ENCODE measurements around the gene ALG9. TPM values are rescaled to one million over a fixed set of nuclear protein-coding genes. Genes with fewer than 3 reads are reported as not detected.

Gene ALG9
- total RNA-seq, 1 donor from 2014 or later, result 44.4 TPM

DNA sequence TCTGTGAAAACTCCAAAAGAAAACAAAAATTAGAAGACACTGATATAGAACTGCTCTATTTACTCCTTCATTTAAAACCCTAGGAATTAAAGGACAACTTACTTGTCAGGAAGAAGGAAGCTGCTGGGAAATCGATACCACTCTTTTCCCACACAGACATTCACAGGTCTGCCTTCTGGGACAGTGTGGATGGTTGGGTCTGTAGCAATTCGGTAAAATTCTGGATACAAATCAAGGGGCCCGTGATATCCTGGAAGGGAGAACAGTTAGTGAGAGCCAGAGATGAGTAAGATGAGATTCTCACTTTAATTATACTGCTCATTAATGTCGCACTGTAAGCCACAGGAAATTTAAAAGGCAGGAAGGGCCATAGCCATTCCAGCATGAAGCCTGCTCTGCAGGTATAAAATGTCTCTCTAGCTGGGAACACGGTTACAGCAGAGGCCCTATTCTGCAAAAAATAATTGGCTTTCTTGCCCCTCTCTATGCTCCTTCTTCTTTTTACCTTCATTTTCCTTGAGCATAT lies 34.0 kb downstream of the ALG9 start:
- H3K36me3 ChIP-seq (ENCODE audit: control insufficient read depth in 3 of 3, insufficient read depth in 3 of 3, low read length in 3 of 3), result peaks cover 0 to 13% (median 0%) of the 10 kb centered on the region in 3 donors
- peak overlapping the region; percentile 59 for H3K27ac ChIP-seq (ENCODE audit: low read depth, low read length)
- peaks cover 18 to 24% (median 18%) of the 10 kb centered on the region in 3 donors for H3K4me1 ChIP-seq (ENCODE audit: control insufficient read depth in 3 of 3, insufficient read depth in 3 of 3, low read length in 3 of 3)
- H3K9me3 ChIP-seq (ENCODE audit: control insufficient read depth in 3 of 3, low read length in 3 of 3), result no peaks in the 10 kb centered on the region
- no peak overlapping the region for H3K9ac ChIP-seq (ENCODE audit: low read depth in 1 of 3, low read length in 3 of 3)
- no peaks in the 10 kb centered on the region for H3K27me3 ChIP-seq (ENCODE audit: control insufficient read depth in 3 of 3, insufficient read depth in 3 of 3, low read length in 3 of 3)
- no peak overlapping the region for H3K4me3 ChIP-seq (ENCODE audit: low read length in 3 of 3)

DNA sequence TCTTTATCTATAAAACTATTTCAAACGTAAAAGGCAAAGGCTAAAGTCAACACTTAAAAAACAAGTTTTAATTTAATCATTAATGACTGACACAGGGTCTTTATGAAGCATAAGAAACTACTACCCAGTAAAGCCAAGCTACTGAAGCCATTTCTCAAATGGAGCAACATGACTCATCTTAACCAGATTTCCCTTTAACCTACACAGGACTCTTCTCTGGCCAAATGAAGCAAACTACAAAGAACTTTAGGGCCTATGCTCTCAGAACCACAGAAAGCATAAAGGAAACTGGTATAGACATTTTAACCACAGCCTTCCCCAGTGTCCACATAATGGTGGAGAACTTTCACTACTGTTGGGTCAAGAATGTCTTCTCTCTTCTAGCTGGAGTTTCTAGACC lies 34.7 kb downstream of the ALG9 start:
- Histone ChIP-seq H3K27me3 (ENCODE audit: control insufficient read depth in 3 of 3, insufficient read depth in 3 of 3, low read length in 3 of 3) (no peaks in the 10 kb centered on the region), H3K4me3 (ENCODE audit: low read length in 3 of 3) (no peak overlapping the region), H3K4me1 (ENCODE audit: control insufficient read depth in 3 of 3, insufficient read depth in 3 of 3, low read length in 3 of 3) (peaks cover 18 to 24% (median 18%) of the 10 kb centered on the region in 3 donors), H3K9me3 (ENCODE audit: control insufficient read depth in 3 of 3, low read length in 3 of 3) (no peaks in the 10 kb centered on the region), H3K36me3 (ENCODE audit: control insufficient read depth in 3 of 3, insufficient read depth in 3 of 3, low read length in 3 of 3) (peaks cover 0 to 13% (median 0%) of the 10 kb centered on the region in 3 donors), H3K27ac (ENCODE audit: low read depth, low read length) (peak overlapping the region; percentile 59), H3K9ac (ENCODE audit: low read depth in 1 of 3, low read length in 3 of 3) (no peak overlapping the region)

DNA sequence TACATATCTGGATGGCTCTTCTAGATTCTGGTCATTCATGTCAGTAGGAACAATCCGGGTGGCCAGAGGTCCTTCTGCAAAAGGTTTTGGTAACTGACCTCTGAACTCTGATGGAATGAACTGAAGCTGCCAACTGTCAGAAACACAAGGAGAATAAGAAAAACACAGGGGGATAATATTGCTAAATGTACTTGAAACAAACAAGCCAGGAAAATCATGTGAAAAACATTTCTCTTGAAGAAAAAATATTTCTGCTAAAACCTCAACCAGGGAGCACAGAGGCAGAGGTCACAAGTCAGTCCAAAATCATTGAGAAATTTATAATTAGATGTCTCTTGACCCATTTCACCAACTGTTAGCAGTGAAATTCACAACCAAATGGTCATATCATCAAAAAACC lies 35.2 kb downstream of the ALG9 start:
- peaks cover 0 to 16% (median 0%) of the 10 kb centered on the region in 3 donors for H3K36me3 ChIP-seq (ENCODE audit: control insufficient read depth in 3 of 3, insufficient read depth in 3 of 3, low read length in 3 of 3)

GRCh38 chr11:111835665-111836064 lies 35.7 kb downstream of the ALG9 start:
- Histone ChIP-seq H3K27me3 (ENCODE audit: control insufficient read depth in 3 of 3, insufficient read depth in 3 of 3, low read length in 3 of 3) (no peaks in the 10 kb centered on the region), H3K9ac (ENCODE audit: low read depth in 1 of 3, low read length in 3 of 3) (no peak overlapping the region), H3K27ac (ENCODE audit: low read depth, low read length) (no peak overlapping the region), H3K9me3 (ENCODE audit: control insufficient read depth in 3 of 3, low read length in 3 of 3) (no peaks in the 10 kb centered on the region), H3K4me1 (ENCODE audit: control insufficient read depth in 3 of 3, insufficient read depth in 3 of 3, low read length in 3 of 3) (peaks cover 15 to 24% (median 18%) of the 10 kb centered on the region in 3 donors), H3K36me3 (ENCODE audit: control insufficient read depth in 3 of 3, insufficient read depth in 3 of 3, low read length in 3 of 3) (peaks cover 0 to 16% (median 0%) of the 10 kb centered on the region in 3 donors), H3K4me3 (ENCODE audit: low read length in 3 of 3) (no peak overlapping the region)

More for the DNA sequence above, 35.2 kb downstream of the ALG9 start:
- Histone ChIP-seq H3K9me3 (ENCODE audit: control insufficient read depth in 3 of 3, low read length in 3 of 3) (no peaks in the 10 kb centered on the region), H3K4me3 (ENCODE audit: low read length in 3 of 3) (no peak overlapping the region), H3K27ac (ENCODE audit: low read depth, low read length) (peak overlapping the region; percentile 59), H3K4me1 (ENCODE audit: control insufficient read depth in 3 of 3, insufficient read depth in 3 of 3, low read length in 3 of 3) (peaks cover 15 to 24% (median 18%) of the 10 kb centered on the region in 3 donors), H3K27me3 (ENCODE audit: control insufficient read depth in 3 of 3, insufficient read depth in 3 of 3, low read length in 3 of 3) (no peaks in the 10 kb centered on the region), H3K9ac (ENCODE audit: low read depth in 1 of 3, low read length in 3 of 3) (no peak overlapping the region)

GRCh38 chr11:111834432-111835163 lies 36.8 kb downstream of the ALG9 start:
- H3K27ac ChIP-seq (ENCODE audit: low read depth, low read length), result no peak overlapping the region
- no peaks in the 10 kb centered on the region for H3K27me3 ChIP-seq (ENCODE audit: control insufficient read depth in 3 of 3, insufficient read depth in 3 of 3, low read length in 3 of 3)
- H3K4me3 ChIP-seq (ENCODE audit: low read length in 3 of 3), result no peak overlapping the region
- no peak overlapping the region for H3K9ac ChIP-seq (ENCODE audit: low read depth in 1 of 3, low read length in 3 of 3)
- peaks cover 0 to 15% (median 0%) of the 10 kb centered on the region in 3 donors for H3K36me3 ChIP-seq (ENCODE audit: control insufficient read depth in 3 of 3, insufficient read depth in 3 of 3, low read length in 3 of 3)
- H3K9me3 ChIP-seq (ENCODE audit: control insufficient read depth in 3 of 3, low read length in 3 of 3), result no peaks in the 10 kb centered on the region
- peaks cover 15 to 19% (median 18%) of the 10 kb centered on the region in 3 donors for H3K4me1 ChIP-seq (ENCODE audit: control insufficient read depth in 3 of 3, insufficient read depth in 3 of 3, low read length in 3 of 3)

DNA sequence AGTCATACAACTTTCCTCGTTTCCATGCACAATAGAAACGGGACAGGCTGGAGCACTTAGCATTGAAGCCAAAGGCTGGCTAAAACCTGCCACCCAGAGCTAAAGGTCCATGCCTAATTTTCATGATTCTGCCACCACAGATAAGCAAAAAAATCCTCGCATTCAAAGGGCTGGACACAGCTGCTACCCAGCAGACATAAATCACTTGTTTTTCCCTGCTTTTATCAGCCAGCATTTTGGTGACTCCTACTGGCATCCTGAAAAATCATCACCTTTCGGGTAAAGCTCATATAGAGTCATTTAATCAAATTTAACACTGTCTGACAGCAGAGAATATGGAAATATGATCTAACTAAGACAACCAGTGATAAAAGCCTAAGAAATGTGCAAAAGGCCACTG lies 37.9 kb downstream of the ALG9 start:
- Histone ChIP-seq H3K9me3 (ENCODE audit: control insufficient read depth in 3 of 3, low read length in 3 of 3) (no peaks in the 10 kb centered on the region), H3K36me3 (ENCODE audit: control insufficient read depth in 3 of 3, insufficient read depth in 3 of 3, low read length in 3 of 3) (peaks cover 0 to 15% (median 0%) of the 10 kb centered on the region in 3 donors), H3K27ac (ENCODE audit: low read depth, low read length) (no peak overlapping the region), H3K4me1 (ENCODE audit: control insufficient read depth in 3 of 3, insufficient read depth in 3 of 3, low read length in 3 of 3) (peaks cover 15 to 19% (median 18%) of the 10 kb centered on the region in 3 donors), H3K27me3 (ENCODE audit: control insufficient read depth in 3 of 3, insufficient read depth in 3 of 3, low read length in 3 of 3) (no peaks in the 10 kb centered on the region), H3K9ac (ENCODE audit: low read depth in 1 of 3, low read length in 3 of 3) (peak overlapping the region in 1 of 3 donors; percentile 25), H3K4me3 (ENCODE audit: low read length in 3 of 3) (no peak overlapping the region)

DNA sequence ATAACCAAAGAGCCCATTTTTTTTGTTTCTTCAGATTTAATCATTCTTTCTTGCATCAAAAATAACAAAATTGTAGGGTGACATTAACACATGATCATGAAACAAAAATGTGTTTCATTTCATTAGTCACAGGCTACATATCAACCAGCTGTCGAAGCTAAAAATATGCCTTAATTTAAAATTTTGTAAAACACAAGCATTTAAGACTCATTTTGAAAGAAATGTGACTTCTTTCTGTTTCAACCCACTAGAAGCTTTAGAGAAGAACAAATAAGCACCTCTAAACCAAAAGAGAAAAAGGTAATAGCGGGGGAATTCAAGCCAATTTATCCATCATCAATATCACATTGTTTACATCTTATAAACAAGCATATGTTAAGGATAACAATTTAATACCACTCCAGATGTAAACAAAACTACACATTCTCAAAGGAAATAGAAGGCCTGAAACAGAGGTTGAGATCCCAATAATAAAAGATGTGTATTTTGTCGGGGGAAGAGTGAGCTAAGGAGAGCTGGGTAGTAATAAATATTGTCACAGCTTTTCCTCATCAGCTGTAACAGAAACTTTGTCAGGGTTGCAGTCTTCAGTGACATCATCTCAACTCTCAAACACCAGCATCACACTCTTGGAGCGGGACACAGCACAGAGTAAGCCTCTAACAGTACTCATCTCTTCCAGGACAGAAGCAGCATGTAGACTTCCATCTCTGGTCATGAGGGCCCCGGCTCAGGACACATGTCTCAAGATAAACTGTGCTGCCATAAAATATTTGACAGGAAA lies 42.0 kb downstream of the ALG9 start:
- Histone ChIP-seq H3K4me1 (ENCODE audit: control insufficient read depth in 3 of 3, insufficient read depth in 3 of 3, low read length in 3 of 3) (peaks cover 9 to 23% (median 13%) of the 10 kb centered on the region in 3 donors), H3K27me3 (ENCODE audit: control insufficient read depth in 3 of 3, insufficient read depth in 3 of 3, low read length in 3 of 3) (no peaks in the 10 kb centered on the region), H3K9ac (ENCODE audit: low read depth in 1 of 3, low read length in 3 of 3) (peak overlapping the region in 1 of 3 donors; percentile 15), H3K4me3 (ENCODE audit: low read length in 3 of 3) (no peak overlapping the region), H3K27ac (ENCODE audit: low read depth, low read length) (no peak overlapping the region), H3K36me3 (ENCODE audit: control insufficient read depth in 3 of 3, insufficient read depth in 3 of 3, low read length in 3 of 3) (peaks cover 0 to 11% (median 0%) of the 10 kb centered on the region in 3 donors), H3K9me3 (ENCODE audit: control insufficient read depth in 3 of 3, low read length in 3 of 3) (no peaks in the 10 kb centered on the region)

- Histone ChIP-seq H3K4me1 (ENCODE audit: control insufficient read depth in 3 of 3, insufficient read depth in 3 of 3, low read length in 3 of 3) (peaks cover 5 to 17% (median 9%) of the 10 kb centered on the region in 3 donors), H3K4me3 (ENCODE audit: low read length in 3 of 3) (no peak overlapping the region), H3K9ac (ENCODE audit: low read depth in 1 of 3, low read length in 3 of 3) (peak overlapping the region in 1 of 3 donors; percentile 20), H3K27ac (ENCODE audit: low read depth, low read length) (peak overlapping the region; percentile 41), H3K9me3 (ENCODE audit: control insufficient read depth in 3 of 3, low read length in 3 of 3) (no peaks in the 10 kb centered on the region), H3K27me3 (ENCODE audit: control insufficient read depth in 3 of 3, insufficient read depth in 3 of 3, low read length in 3 of 3) (no peaks in the 10 kb centered on the region), H3K36me3 (ENCODE audit: control insufficient read depth in 3 of 3, insufficient read depth in 3 of 3, low read length in 3 of 3) (peaks cover 0 to 3% (median 0%) of the 10 kb centered on the region in 3 donors)
Observed at GRCh38 chr11:111826322-111826950, 44.9 kb downstream of the ALG9 start.

DNA sequence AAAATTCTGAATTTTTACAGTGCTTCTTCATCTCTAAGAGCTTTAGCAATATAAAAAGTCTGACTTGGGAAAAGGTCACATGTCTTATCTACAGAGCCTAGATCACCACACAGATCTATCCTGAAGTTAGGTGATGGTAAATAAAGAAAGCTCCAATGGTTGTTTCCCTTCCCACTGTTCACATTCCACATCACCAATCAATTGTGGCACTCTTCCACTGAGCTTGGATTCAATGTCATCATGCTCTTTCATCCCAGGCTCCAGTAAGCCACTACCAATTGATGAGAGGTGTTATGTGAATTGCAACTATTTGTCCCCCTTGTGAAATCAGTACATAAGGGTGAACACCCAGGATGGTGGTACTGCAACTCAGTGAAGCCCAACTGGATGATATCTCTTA lies 47.8 kb downstream of the ALG9 start:
- Histone ChIP-seq H3K4me1 (ENCODE audit: control insufficient read depth in 3 of 3, insufficient read depth in 3 of 3, low read length in 3 of 3) (peaks cover 25 to 40% (median 34%) of the 10 kb centered on the region in 3 donors), H3K9ac (ENCODE audit: low read depth in 1 of 3, low read length in 3 of 3) (no peak overlapping the region), H3K36me3 (ENCODE audit: control insufficient read depth in 3 of 3, insufficient read depth in 3 of 3, low read length in 3 of 3) (no peaks in the 10 kb centered on the region), H3K27me3 (ENCODE audit: control insufficient read depth in 3 of 3, insufficient read depth in 3 of 3, low read length in 3 of 3) (no peaks in the 10 kb centered on the region), H3K9me3 (ENCODE audit: control insufficient read depth in 3 of 3, low read length in 3 of 3) (no peaks in the 10 kb centered on the region), H3K27ac (ENCODE audit: low read depth, low read length) (no peak overlapping the region), H3K4me3 (ENCODE audit: low read length in 3 of 3) (no peak overlapping the region)
